RWPE1 (cell line): ENCODE measurements around the gene PPAN.

Source experiments
- CTCF ChIA-PET: fragments of 350-600 bp; sonication (Branson Sonifier 250); formaldehyde crosslinking; extraction: SDS; loops from one replicate; lab custom pipeline; 2021; lab: Yijun Ruan, JAX
- POLR2A ChIA-PET: fragments of 400-600 bp; formaldehyde crosslinking; extraction: SDS; loops from one replicate; lab custom pipeline; 2020; ENCODE audit warnings: antibody characterized with exemption; ENCODE audit not compliant: low non-redundant PET; lab: Yijun Ruan, JAX
- DNase-seq: peaks from one replicate; pipeline ENCODE4 v3.0.0; 2012; ENCODE audit warnings: low spot score
- H3K27ac ChIP-seq: fragments of 450-650 bp; 2 replicates; pipeline ENCODE4 v1.5.1; 2017
- TF ChIP-seq, protein P1 (sequence below): fragments of 450-650 bp; conservative IDR thresholded peaks from 2 replicates; pipeline ENCODE4 v1.5.1; 2017; ENCODE audit warnings: low read depth, mild to moderate bottlenecking

The PPAN gene

GRCh38 chr19:10135551-10136334, 29.6 kb downstream of the PPAN start:
- ChIA-PET POLR2A (no interaction called here), CTCF (interaction anchor here (0.5 kb wide), 2 partner anchors 12 to 207 kb away, joined by 3 to 4 read pairs; no protein-coding TSS in a partner anchor)
- peak overlapping the region; percentile 81 for H3K27ac ChIP-seq
- DNase-seq = peak; percentile 62
- TF ChIP-seq, protein P1, sequence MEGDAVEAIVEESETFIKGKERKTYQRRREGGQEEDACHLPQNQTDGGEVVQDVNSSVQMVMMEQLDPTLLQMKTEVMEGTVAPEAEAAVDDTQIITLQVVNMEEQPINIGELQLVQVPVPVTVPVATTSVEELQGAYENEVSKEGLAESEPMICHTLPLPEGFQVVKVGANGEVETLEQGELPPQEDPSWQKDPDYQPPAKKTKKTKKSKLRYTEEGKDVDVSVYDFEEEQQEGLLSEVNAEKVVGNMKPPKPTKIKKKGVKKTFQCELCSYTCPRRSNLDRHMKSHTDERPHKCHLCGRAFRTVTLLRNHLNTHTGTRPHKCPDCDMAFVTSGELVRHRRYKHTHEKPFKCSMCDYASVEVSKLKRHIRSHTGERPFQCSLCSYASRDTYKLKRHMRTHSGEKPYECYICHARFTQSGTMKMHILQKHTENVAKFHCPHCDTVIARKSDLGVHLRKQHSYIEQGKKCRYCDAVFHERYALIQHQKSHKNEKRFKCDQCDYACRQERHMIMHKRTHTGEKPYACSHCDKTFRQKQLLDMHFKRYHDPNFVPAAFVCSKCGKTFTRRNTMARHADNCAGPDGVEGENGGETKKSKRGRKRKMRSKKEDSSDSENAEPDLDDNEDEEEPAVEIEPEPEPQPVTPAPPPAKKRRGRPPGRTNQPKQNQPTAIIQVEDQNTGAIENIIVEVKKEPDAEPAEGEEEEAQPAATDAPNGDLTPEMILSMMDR = no peak

DNA sequence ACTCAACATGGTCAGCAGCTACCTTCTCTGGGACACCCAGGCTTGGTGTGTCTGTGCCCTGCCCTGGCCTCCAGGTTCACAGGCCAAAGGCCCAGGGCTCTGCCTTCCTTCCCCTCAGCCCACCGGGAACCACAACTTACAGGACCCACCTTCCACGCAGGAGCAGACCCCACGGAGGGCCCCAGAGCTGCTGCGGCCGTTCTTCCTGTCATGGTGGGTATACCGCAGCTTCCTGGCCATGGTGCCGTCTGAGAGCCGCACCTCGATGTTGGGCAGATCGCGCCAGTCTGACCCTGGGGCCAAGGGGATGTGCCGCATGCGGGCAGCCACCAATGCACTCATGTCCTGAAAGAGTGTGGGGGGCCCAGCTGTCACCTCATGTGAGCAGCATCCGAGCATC, 30.8 kb downstream of the PPAN start:
- CTCF ChIA-PET = interaction anchor here (0.6 to 1.4 kb wide), 3 partner anchors 17 to 124 kb away, joined by 3 read pairs; partner anchors contain the start of gene EIF3G
- POLR2A ChIA-PET = no interaction called here
- no peak for DNase-seq
- TF ChIP-seq, protein P1 = no peak
- peak overlapping the region; percentile 81 for H3K27ac ChIP-seq

DNA sequence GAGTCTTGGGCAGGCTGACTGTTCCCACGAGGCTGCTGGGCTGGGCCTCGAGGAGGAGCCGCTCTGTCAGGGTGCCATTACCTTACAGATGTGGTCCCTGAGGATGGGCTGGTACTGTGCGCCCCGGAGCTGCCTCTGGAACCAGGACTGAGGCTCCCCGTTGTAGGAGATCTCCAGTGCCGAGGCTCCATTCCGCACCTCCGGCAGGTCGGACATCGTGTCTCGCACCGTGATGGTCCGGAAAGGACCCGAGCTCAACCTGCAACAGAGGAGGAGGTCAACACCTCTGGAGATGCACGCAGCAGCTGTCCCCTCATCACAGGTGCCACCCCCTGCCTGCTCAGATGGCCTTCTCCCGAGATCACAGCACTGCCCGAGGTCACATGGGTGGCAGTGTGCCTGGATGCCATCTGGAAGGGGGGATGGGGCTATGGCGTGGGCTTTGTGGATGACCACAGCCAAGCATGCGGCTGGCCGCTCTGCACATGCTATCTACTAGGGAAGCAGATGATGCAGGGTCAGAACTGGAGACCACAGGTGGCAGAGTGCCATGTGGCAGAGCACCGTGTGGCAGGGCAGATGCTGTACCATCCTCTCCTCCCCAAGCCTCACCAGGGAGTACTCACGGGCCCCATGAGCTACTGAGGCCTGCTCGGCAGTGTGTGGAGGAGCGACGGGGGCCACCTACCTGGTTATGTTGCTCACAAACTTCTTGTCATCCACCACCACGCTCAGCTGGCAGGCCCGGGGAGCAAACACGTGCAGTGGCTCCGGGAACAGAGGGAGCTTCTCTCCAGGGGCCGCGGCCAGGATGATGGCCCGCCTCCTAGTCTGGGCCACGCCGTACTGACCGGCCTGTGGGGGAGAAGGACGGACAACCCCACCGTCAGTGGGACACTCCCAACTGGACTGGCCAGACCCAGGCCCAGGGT, 31.9 kb downstream of the PPAN start:
- TF ChIP-seq, protein P1 = no peak
- H3K27ac ChIP-seq = peak overlapping the region; percentile 81
- POLR2A ChIA-PET = no interaction called here
- CTCF ChIA-PET = interaction anchor here (1.4 kb wide), 1 partner anchor 110 kb away, joined by 3 read pairs; no protein-coding TSS in a partner anchor
- no peak for DNase-seq

DNA sequence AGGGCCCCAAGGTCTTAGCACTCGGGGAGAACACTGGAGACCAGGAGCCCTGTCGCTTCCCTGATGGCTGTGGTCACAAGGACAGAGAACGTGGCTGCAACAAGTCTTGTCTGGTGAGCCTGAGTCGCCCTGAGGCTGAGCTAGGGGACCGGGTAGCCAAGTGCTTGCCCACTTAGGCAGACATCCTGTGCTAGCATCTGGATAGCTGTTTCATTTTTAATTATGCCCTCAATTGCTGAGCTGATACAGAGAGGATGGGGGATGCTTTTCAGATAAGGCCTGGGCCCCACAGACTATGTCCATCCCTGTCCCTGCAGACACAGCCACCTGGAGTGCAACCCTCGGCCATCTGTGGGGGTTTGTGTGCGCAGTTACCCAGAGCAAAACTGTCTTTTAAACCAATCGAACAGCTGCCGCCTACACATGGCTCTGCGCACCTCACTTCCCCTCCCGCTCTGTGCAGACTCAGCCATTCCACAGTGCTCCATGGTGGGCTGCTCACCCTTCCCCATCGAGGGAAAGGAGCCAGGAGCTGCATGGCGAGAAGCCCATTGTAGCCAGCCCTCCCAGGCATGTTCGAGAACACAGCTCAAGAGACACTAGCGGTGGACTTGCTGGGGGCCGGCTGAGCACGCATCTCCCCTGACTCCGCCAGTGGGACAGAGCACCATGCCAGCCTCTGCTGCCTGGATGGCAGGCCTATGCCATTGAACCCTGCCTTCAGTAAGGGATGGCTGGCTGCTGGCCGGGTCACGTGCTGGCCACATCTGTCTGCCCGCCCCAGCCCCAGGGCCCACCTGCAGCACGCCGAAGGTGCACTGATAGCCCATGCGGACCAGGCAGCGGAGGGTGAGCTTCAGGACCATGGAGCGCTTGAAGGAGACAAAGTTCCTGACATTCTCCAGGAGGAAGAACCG, 33.0 kb downstream of the PPAN start:
- CTCF ChIA-PET = no interaction called here
- POLR2A ChIA-PET = no interaction called here
- TF ChIP-seq, protein P1 = no peak
- H3K27ac ChIP-seq = 0 out of 2 replicates have a peak overlapping the region, but pooled peaks have one; percentile 81
- no peak for DNase-seq

- ChIA-PET CTCF (no interaction called here), POLR2A (no interaction called here)
- no peak overlapping the region for H3K27ac ChIP-seq
- TF ChIP-seq, protein P1 = no peak
- DNase-seq = no peak
Observed at GRCh38 chr19:10139952-10140351, 33.8 kb downstream of the PPAN start.
